ENCODE measurements around the gene GRIP2.

Gene GRIP2

GRCh38 chr3:14448756-14449727, 91.1 kb downstream of the GRIP2 start:
- DNase-seq, result no peak

- no peak for DNase-seq
Measured at GRCh38 chr3:14448063-14448462, 92.1 kb downstream of the GRIP2 start.

GRCh38 chr3:14446988-14447570, 93.1 kb downstream of the GRIP2 start:
- no peak for DNase-seq

GRCh38 chr3:14445773-14446172, 94.4 kb downstream of the GRIP2 start:
- DNase-seq, result no peak

GRCh38 chr3:14444380-14444779, 95.8 kb downstream of the GRIP2 start:
- no peak for DNase-seq

- DNase-seq, result no peak
Measured at GRCh38 chr3:14441920-14442300, 98.2 kb downstream of the GRIP2 start.

- DNase-seq, result no peak
Measured at GRCh38 chr3:14441240-14441919, 98.8 kb downstream of the GRIP2 start.

- no peak for DNase-seq
Measured at GRCh38 chr3:14440531-14441239, 99.5 kb downstream of the GRIP2 start.

GRCh38 chr3:14440168-14440518, 100.0 kb downstream of the GRIP2 start:
- DNase-seq, result no peak

GRCh38 chr3:14439501-14440167, 100.5 kb downstream of the GRIP2 start:
- no peak for DNase-seq

All from CD4-positive, alpha-beta T cell treated with Interleukin-17A for 4 hours (primary cell).